Measurements from ENCODE around the gene TMEM168. TPM values are rescaled to one million over a fixed set of nuclear protein-coding genes. Genes with fewer than 3 reads are reported as not detected.

TMEM168 gene
- total RNA-seq, 4 donors from 2014 or later, result 13.7 to 22.8 (median 16.4) TPM

GRCh38 chr7:112745635-112746034 is 44.6 kb downstream of the TMEM168 start:
- H3K9me3 ChIP-seq, result no peaks in the 10 kb centered on the region
- H3K27me3 ChIP-seq, result no peaks in the 10 kb centered on the region
- no peak overlapping the region for H3K27ac ChIP-seq (replicated peaks in 1 of 4)
- no peaks in the 10 kb centered on the region for H3K36me3 ChIP-seq
- no peak for DNase-seq (ENCODE audit: extremely low spot score)
- H3K4me3 ChIP-seq, result no peak overlapping the region
- WGBS, result 64% methylated on average over 1 of the region's 1 CpG
- no peaks in the 10 kb centered on the region for H3K4me1 ChIP-seq
- no peak for TF ChIP-seq POLR2A (IDR thresholded peaks at IDR 0.05; ENCODE audit: low read depth)
- no peak for TF ChIP-seq EP300 (IDR thresholded peaks at IDR 0.05)
- no peak for TF ChIP-seq POLR2AphosphoS5 (IDR thresholded peaks at IDR 0.05)
- no peak for TF ChIP-seq CTCF (IDR thresholded peaks at IDR 0.05)
- intact Hi-C loops (cut with DNase I), result no loop called here

- intact Hi-C loops (cut with DNase I), result no loop called here
- Histone ChIP-seq H3K27me3 (no peaks in the 10 kb centered on the region), H3K4me1 (no peaks in the 10 kb centered on the region), H3K27ac (replicated peaks in 1 of 4) (no peak overlapping the region), H3K4me3 (no peak overlapping the region), H3K36me3 (no peaks in the 10 kb centered on the region), H3K9me3 (no peaks in the 10 kb centered on the region)
- 79% methylated on average over 2 of the region's 2 CpGs for WGBS
- DNase-seq (ENCODE audit: extremely low spot score), result no peak
- TF ChIP-seq POLR2A (IDR thresholded peaks at IDR 0.05; ENCODE audit: low read depth) (no peak), POLR2AphosphoS5 (IDR thresholded peaks at IDR 0.05) (no peak), EP300 (IDR thresholded peaks at IDR 0.05) (no peak), CTCF (IDR thresholded peaks at IDR 0.05) (no peak)
Measured at GRCh38 chr7:112744818-112745217, 45.4 kb downstream of the TMEM168 start.

- Histone ChIP-seq H3K4me1 (no peaks in the 10 kb centered on the region), H3K27me3 (no peaks in the 10 kb centered on the region), H3K36me3 (no peaks in the 10 kb centered on the region), H3K9me3 (peaks cover 0 to under 1% (median 0%) of the 10 kb centered on the region in 4 donors), H3K27ac (replicated peaks in 1 of 4) (no peak overlapping the region), H3K4me3 (no peak overlapping the region)
- TF ChIP-seq EP300 (IDR thresholded peaks at IDR 0.05) (no peak), POLR2AphosphoS5 (IDR thresholded peaks at IDR 0.05) (no peak), CTCF (IDR thresholded peaks at IDR 0.05) (no peak)
- intact Hi-C loops (cut with DNase I), result no loop called here
- WGBS, result 91% methylated on average over 1 of the region's 1 CpG
- no peak for DNase-seq (ENCODE audit: extremely low spot score)
Measured at GRCh38 chr7:112743811-112744210, 46.4 kb downstream of the TMEM168 start.

GRCh38 chr7:112740667-112741066 is 49.5 kb downstream of the TMEM168 start:
- DNase-seq (ENCODE audit: extremely low spot score), result no peak
- Histone ChIP-seq H3K27ac (replicated peaks in 1 of 4) (no peak overlapping the region), H3K27me3 (no peaks in the 10 kb centered on the region), H3K36me3 (no peaks in the 10 kb centered on the region), H3K4me1 (no peaks in the 10 kb centered on the region), H3K9me3 (peaks cover 0 to 13% (median 8%) of the 10 kb centered on the region in 4 donors), H3K4me3 (no peak overlapping the region)
- 97% methylated on average over 2 of the region's 2 CpGs for WGBS
- TF ChIP-seq POLR2AphosphoS5 (IDR thresholded peaks at IDR 0.05) (no peak), CTCF (IDR thresholded peaks at IDR 0.05) (no peak), EP300 (IDR thresholded peaks at IDR 0.05) (no peak), POLR2A (IDR thresholded peaks at IDR 0.05; ENCODE audit: low read depth) (no peak)
- intact Hi-C loops (cut with DNase I), result no loop called here

- H3K27me3 ChIP-seq, result no peaks in the 10 kb centered on the region
- TF ChIP-seq CTCF (IDR thresholded peaks at IDR 0.05), result no peak
- TF ChIP-seq POLR2AphosphoS5 (IDR thresholded peaks at IDR 0.05), result no peak
- no peak for TF ChIP-seq POLR2A (IDR thresholded peaks at IDR 0.05; ENCODE audit: low read depth)
- TF ChIP-seq EP300 (IDR thresholded peaks at IDR 0.05), result no peak
- no peak overlapping the region for H3K4me3 ChIP-seq
- H3K36me3 ChIP-seq, result no peaks in the 10 kb centered on the region
- no peaks in the 10 kb centered on the region for H3K4me1 ChIP-seq
- 93% methylated on average over 2 of the region's 3 CpGs for WGBS
- no peak for DNase-seq (ENCODE audit: extremely low spot score)
- H3K9me3 ChIP-seq, result peaks cover 0 to 23% (median 18%) of the 10 kb centered on the region in 4 donors
- H3K27ac ChIP-seq (replicated peaks in 1 of 4), result no peak overlapping the region
- intact Hi-C loops (cut with DNase I), result no loop called here
Measured at GRCh38 chr7:112739436-112740180, 50.6 kb downstream of the TMEM168 start.
